ENCODE data around the gene ANGPTL3.
"Not testable (repeated sequence)": the region's sequence is repeated elsewhere in the genome, so short reads cannot be mapped to it uniquely, and the experiment has no call there.

ANGPTL3 gene

GRCh38 chr1:62597281-62597680 lies at the start of gene ANGPTL3:
Gene ANGPTL3 (plus strand): TSS chr1:62597520. CDS start chr1:62597567, 47 bp downstream.
- H3K27ac ChIP-seq: no peak within 1 kb of the TSS
- TF ChIP-seq CTCF (IDR thresholded peaks at IDR 0.05) (no peak), ZFX (IDR thresholded peaks at IDR 0.05; ENCODE audit: borderline replicate concordance) (no peak)

- TF ChIP-seq ZFX (IDR thresholded peaks at IDR 0.05; ENCODE audit: borderline replicate concordance) (no peak), CTCF (IDR thresholded peaks at IDR 0.05) (no peak)
- H3K27ac ChIP-seq: no peak overlapping the region
Observed at GRCh38 chr1:62561306-62561705, 36.0 kb upstream of the ANGPTL3 start.

DNA sequence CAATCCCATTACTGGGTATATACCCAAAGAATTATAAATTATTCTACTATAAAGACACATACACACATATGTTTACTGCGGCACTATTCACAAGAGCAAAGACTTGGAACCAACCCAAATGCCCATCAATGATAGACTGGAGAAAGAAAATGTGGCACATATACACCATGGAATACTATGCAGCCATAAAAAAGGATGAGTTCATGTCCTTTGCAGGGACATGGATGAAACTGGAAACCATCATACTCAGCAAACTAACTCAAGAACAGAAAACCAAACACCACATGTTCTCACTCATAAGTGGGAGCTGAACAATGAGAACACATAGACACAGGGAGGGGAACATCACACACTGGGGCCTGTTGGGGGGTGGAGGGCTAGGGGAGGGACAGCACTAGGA lies 30.1 kb upstream of the ANGPTL3 start:
- H3K27ac ChIP-seq: not testable (repeated sequence)

DNA sequence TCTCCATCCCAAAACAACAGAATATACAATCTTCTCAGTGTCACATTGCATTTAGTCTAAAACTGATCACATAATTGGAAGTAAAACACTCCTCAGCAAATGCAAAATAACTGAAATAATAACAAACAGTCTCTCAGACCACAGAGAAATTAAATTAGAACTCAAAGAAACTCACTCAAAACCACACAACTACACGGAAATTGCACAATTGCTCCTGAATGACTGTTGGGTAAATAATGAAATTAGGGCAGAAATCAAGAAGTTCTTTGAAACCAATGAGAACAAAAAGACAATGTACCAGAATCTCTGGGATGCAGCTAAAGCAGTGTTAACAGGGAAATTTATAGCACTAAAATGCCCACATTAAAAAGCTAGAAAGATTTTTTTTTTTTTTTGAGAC lies 29.4 kb upstream of the ANGPTL3 start:
- H3K27ac ChIP-seq: not testable (repeated sequence)

GRCh38 chr1:62571517-62571916 lies 25.8 kb upstream of the ANGPTL3 start:
- H3K27ac ChIP-seq: not testable (repeated sequence)

- H3K27ac ChIP-seq: no peak overlapping the region
- TF ChIP-seq CTCF (IDR thresholded peaks at IDR 0.05) (no peak), ZFX (IDR thresholded peaks at IDR 0.05; ENCODE audit: borderline replicate concordance) (no peak)
Observed at GRCh38 chr1:62572476-62572875, 24.8 kb upstream of the ANGPTL3 start.

- no peak overlapping the region for H3K27ac ChIP-seq
- TF ChIP-seq CTCF (IDR thresholded peaks at IDR 0.05): no peak
- TF ChIP-seq ZFX (IDR thresholded peaks at IDR 0.05; ENCODE audit: borderline replicate concordance): no peak
Observed at GRCh38 chr1:62573675-62574074, 23.6 kb upstream of the ANGPTL3 start.

DNA sequence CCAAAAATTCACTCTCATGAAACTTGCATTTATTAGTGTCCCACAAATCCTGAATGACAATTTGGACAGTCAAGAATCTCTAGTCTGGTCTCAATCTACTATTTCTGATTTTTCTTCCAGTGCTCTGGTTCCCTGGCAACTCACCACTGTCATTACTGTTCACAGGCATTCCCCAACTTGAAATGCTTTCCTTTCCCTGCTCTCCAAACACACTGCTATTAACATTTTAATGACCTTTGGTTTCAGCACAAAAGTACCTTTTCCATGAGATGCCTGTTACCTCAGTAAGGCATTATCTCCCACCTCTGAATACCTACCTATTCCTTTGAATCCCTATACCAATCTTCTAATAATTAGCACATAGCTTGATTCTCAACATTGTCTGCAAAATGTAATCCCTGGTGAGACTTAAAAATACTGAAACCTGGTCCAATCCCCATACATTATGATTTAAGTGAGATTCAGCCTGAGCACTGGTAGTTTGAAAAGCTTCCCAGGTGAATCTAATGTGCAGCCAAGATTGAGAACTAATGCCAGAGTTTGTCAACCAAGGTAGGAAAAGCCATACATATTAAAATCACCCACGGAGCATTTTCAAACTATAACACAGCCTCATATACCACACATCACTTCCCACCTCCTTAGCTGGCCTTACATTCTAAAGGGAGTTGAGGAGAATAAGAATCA lies 11.7 kb upstream of the ANGPTL3 start:
- no peak for TF ChIP-seq ZFX (IDR thresholded peaks at IDR 0.05; ENCODE audit: borderline replicate concordance)
- TF ChIP-seq CTCF (IDR thresholded peaks at IDR 0.05): no peak

GRCh38 chr1:62588000-62588399 lies 9.3 kb upstream of the ANGPTL3 start:
- TF ChIP-seq ZFX (IDR thresholded peaks at IDR 0.05; ENCODE audit: borderline replicate concordance) (no peak), CTCF (IDR thresholded peaks at IDR 0.05) (no peak)
- no peak overlapping the region for H3K27ac ChIP-seq

More for the DNA sequence above, 11.7 kb upstream of the ANGPTL3 start:
- no peak overlapping the region for H3K27ac ChIP-seq

All from 22Rv1 (cell line).